HepG2 (cell line): ENCODE data around the gene IFITM10. TPM values are rescaled to one million over a fixed set of nuclear protein-coding genes. Genes with fewer than 3 reads are reported as not detected.

ENCODE experiments used
- GLMP ChIP-seq: sonication (generic); formaldehyde crosslinking; IDR thresholded peaks from 2 replicates; pipeline ENCODE4 v1.9.0; 2021; ENCODE audit warnings: missing genetic modification reagents, mild to moderate bottlenecking, borderline replicate concordance
- HOXA5 ChIP-seq: sonication (generic); formaldehyde crosslinking; IDR thresholded peaks from 2 replicates; pipeline ENCODE4 v1.4.0; 2020; ENCODE audit warnings: missing genetic modification reagents
- NAIF1 ChIP-seq: sonication (generic); formaldehyde crosslinking; IDR thresholded peaks from 2 replicates; pipeline ENCODE4 v1.5.0; 2020; ENCODE audit warnings: mild to moderate bottlenecking, missing genetic modification reagents, borderline replicate concordance
- NCOA1 ChIP-seq: sonication (generic); formaldehyde crosslinking; IDR thresholded peaks from 2 replicates; pipeline ENCODE4 v1.9.0; 2021; ENCODE audit warnings: missing genetic modification reagents
- ZFP41 ChIP-seq: sonication (generic); formaldehyde crosslinking; IDR thresholded peaks from 2 replicates; pipeline ENCODE4 v1.4.0; 2020; ENCODE audit warnings: mild to moderate bottlenecking, missing genetic modification reagents, borderline replicate concordance
- ZFP91 ChIP-seq: sonication (generic); formaldehyde crosslinking; IDR thresholded peaks from 2 replicates; pipeline ENCODE4 v1.9.0; 2022; ENCODE audit warnings: missing genetic modification reagents, mild to moderate bottlenecking, borderline replicate concordance
- ZNF17 ChIP-seq: sonication (generic); formaldehyde crosslinking; IDR thresholded peaks from 2 replicates; pipeline ENCODE4 v1.5.0; 2020; ENCODE audit warnings: mild to moderate bottlenecking, missing genetic modification reagents
- ZNF280B ChIP-seq: sonication (generic); formaldehyde crosslinking; IDR thresholded peaks from 2 replicates; pipeline ENCODE4 v1.5.0; 2020; ENCODE audit warnings: missing genetic modification reagents, mild to moderate bottlenecking, borderline replicate concordance
- ZNF318 ChIP-seq: sonication (generic); formaldehyde crosslinking; IDR thresholded peaks from 2 replicates; pipeline ENCODE4 v1.4.0; 2020; ENCODE audit warnings: mild to moderate bottlenecking, missing genetic modification reagents
- ZSCAN20 ChIP-seq: sonication (generic); formaldehyde crosslinking; IDR thresholded peaks from 2 replicates; pipeline ENCODE4 v1.4.0; 2020; ENCODE audit warnings: missing genetic modification reagents, mild to moderate bottlenecking, borderline replicate concordance
- polyA plus RNA-seq, 8 experiments: library from polyadenylated mRNA; depleted of rRNA in 3 of 8; stranded (reverse) in 7 of 8; unstranded in 1 of 8; fragments of >200 nt; fragmentation: Illumina TruSeq in 4 of 8; extraction: Trizol in 4 of 8; gene quantifications; 2 replicates each; pipeline versions ENCODE4 v1.2.1 to v1.2.3, GENCODE V29; 2011 to 2016; ENCODE audit warnings: low read depth in 4 of 8, missing spikeins in 1 of 8, mixed read lengths in 1 of 8; ENCODE audit not compliant: insufficient read depth in 1 of 8
- total RNA-seq, 5 experiments: library from RNA; depleted of rRNA; stranded (reverse); fragments of >200 nt; fragmentation: Illumina TruSeq; extraction: Trizol; gene quantifications; 2 replicates each; pipeline ENCODE4 v1.2.3, GENCODE V29; 2016; ENCODE audit warnings: low read depth in 1 of 5

IFITM10 gene
- total and polyA plus RNA-seq, 2 of the 13 experiments (the other 11 are each of a cell fraction or from before 2014, with no cell fraction given): 0.09 to 0.13 TPM

DNA sequence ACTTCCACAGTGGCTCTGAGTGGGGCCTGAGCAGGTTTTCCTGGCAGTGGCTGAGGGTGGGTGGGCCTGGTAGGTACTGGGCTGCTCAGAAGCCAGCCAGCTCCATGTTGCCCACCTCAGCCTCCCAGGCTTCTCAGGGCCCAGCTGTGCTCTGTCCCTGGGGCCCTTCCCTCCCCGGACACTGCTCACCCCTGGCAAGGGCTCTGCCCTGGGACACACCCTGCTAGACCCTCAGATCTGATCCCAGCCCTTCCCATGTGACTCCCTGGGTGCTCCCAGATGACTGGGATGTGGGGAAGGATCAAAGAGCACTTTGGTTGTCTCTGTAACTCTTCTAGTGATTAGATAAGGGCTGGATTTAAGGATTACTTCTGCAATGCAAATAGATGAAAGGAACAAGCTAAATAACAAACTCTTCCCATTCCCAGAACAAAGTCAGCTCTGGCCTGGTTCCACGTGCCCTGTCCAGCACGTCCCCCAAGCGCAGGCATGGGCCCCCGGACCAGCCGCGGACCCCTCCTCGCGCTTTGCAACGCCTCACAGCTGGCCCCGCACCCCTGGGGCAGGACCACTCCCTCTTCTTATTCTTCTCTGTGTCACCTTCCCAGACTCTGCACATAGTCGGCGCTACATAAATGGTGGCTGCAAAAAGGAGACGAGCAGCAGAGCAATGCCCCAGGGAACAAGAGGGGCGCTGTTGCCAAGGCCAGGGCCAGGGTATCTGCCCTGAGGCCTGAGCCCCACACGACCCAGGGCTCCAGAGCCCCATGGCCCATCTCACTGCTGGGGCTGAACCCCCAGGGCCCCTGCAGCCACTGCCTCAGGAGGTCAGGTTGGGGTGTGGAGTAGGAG lies 59.1 kb downstream of the IFITM10 start (continued):
- TF ChIP-seq ZNF318 (CRISPR knock-in tag) (peak; percentile 88), ZSCAN20 (CRISPR knock-in tag) (peak; percentile 51; the same call in 1 of the 2 replicates), GLMP (CRISPR knock-in tag) (no peak), ZNF17 (CRISPR knock-in tag) (no peak), HOXA5 (CRISPR knock-in tag) (no peak; the same call in none of the 2 replicates), NCOA1 (CRISPR knock-in tag) (peak; percentile 99), ZNF280B (0 out of 2 replicates have a peak, but pooled peaks have one; percentile 3), NAIF1 (0 out of 2 replicates have a peak, but pooled peaks have one; percentile 76), ZFP91 (CRISPR knock-in tag) (peak; percentile 72), ZFP41 (CRISPR knock-in tag) (no peak)
